K562 (cell line): ENCODE results near the gene TCF23. TPM values are rescaled to one million over a fixed set of nuclear protein-coding genes. Genes with fewer than 3 reads are reported as not detected.

Experiments
- ATAC-seq: fragments of 200-7000 bp; cut with Tn5 transposase; 3 replicates; pipeline ENCODE4 v1.9.1; 2020; ENCODE audit warnings: moderate library complexity
- BruUV-seq: library from RNA; stranded (reverse); fragments of 400-500 nt; replicated peaks from 2 replicates; lab custom pipeline; 2021; lab: Mats Ljungman, UMichigan
- CTCF ChIA-PET: fragments of 300-600 bp; formaldehyde crosslinking; extraction: SDS; loops from one replicate; lab custom pipeline; 2021; ENCODE audit warnings: low intra/inter-chr PET ratio; lab: Yijun Ruan, JAX
- POLR2A ChIA-PET: fragments of 300-600, 350-650 bp; sonication (Branson Sonifier 250); formaldehyde crosslinking; extraction: SDS; loops from one replicate; lab custom pipeline; 2021; ENCODE audit warnings: antibody characterized with exemption, inconsistent platforms; lab: Yijun Ruan, JAX
- DNase-seq, 4 experiments: peaks; one replicate each; pipeline versions ENCODE4 v3.0.0 to v3.0.0-alpha.2; 2011 to 2018; ENCODE audit warnings: low spot score in 3 of 4, mixed read lengths in 3 of 4; ENCODE audit errors: extremely low read depth in 1 of 4
- FAIRE-seq: peaks from 2 replicates; lab custom pipeline; 2011; peaks lifted over from hg19 to GRCh38; lab: Jason Lieb, UNC
- H2AFZ ChIP-seq: 2 replicates; pipeline ENCODE4 v1.6.0; 2011; ENCODE audit warnings: low read depth, low read length, control low read depth, inconsistent platforms
- H3K27ac ChIP-seq: fragments of 200-600 bp; 3 replicates; pipeline ENCODE4 v1.8.0; 2011; ENCODE audit warnings: low read depth, mild to moderate bottlenecking, control low read depth, inconsistent platforms, low read length, moderate library complexity, mixed read lengths; ENCODE audit errors: extremely low read depth
- H3K27me3 ChIP-seq, 2 experiments: fragments of 300-600 bp in 1 of 2; 2 replicates in 1 of 2; 3 replicates in 1 of 2; pipeline versions ENCODE4 v1.6.0 to v1.8.0; 2011; ENCODE audit warnings: inconsistent platforms in 2 of 2, low read length in 2 of 2, mild to moderate bottlenecking in 1 of 2, mixed read lengths in 1 of 2, moderate library complexity in 1 of 2; ENCODE audit not compliant: control insufficient read depth in 2 of 2, insufficient read depth in 2 of 2
- H3K36me3 ChIP-seq: fragments of 300-600 bp; 3 replicates; pipeline ENCODE4 v1.8.0; 2011; ENCODE audit warnings: mild to moderate bottlenecking, low read length, inconsistent platforms; ENCODE audit not compliant: control insufficient read depth, insufficient read depth
- H3K4me1 ChIP-seq, 2 experiments: fragments of 200-600 bp in 1 of 2; replicated peaks in 1 of 2; 2 replicates in 1 of 2; 3 replicates in 1 of 2; pipeline versions ENCODE4 v1.5.1 to v1.8.0; 2011; ENCODE audit warnings: inconsistent platforms in 2 of 2, low read length in 2 of 2, mild to moderate bottlenecking in 1 of 2, mixed read lengths in 1 of 2, moderate library complexity in 1 of 2; ENCODE audit not compliant: control insufficient read depth in 2 of 2, insufficient read depth in 2 of 2
- H3K4me2 ChIP-seq: 2 replicates; pipeline ENCODE4 v1.6.1; 2011; ENCODE audit warnings: low read length, control low read depth, inconsistent platforms, mixed read lengths; ENCODE audit not compliant: insufficient read depth
- H3K4me3 ChIP-seq: fragments of 200-600 bp; sonication (generic), shearing (Covaris generic); 2 replicates; pipeline ENCODE4 v1.5.1; 2016; ENCODE audit warnings: control low read depth, inconsistent platforms
- H3K79me2 ChIP-seq: fragments of 200-600 bp; 3 replicates; pipeline ENCODE4 v1.8.0; 2011; ENCODE audit warnings: low read length, inconsistent platforms; ENCODE audit not compliant: control insufficient read depth, insufficient read depth
- H3K9ac ChIP-seq, 2 experiments: 2 replicates each; pipeline versions ENCODE4 v1.6.0 to v1.6.1; 2011; ENCODE audit warnings: low read depth in 2 of 2, low read length in 2 of 2, control low read depth in 1 of 2, inconsistent platforms in 1 of 2, mild to moderate bottlenecking in 1 of 2, mixed read lengths in 1 of 2; ENCODE audit not compliant: insufficient read depth in 1 of 2
- H3K9me1 ChIP-seq: one replicate; pipeline ENCODE4 v1.6.0; 2011; ENCODE audit warnings: inconsistent platforms, mild to moderate bottlenecking, low read length, moderate library complexity; ENCODE audit not compliant: control insufficient read depth, insufficient read depth
- H3K9me3 ChIP-seq: replicated peaks from 2 replicates; pipeline ENCODE4 v1.5.1; 2011; ENCODE audit warnings: low read depth, low read length, inconsistent platforms; ENCODE audit not compliant: control insufficient read depth, insufficient read depth
- H4K20me1 ChIP-seq: replicated peaks from 2 replicates; pipeline ENCODE4 v1.6.1; 2011; ENCODE audit warnings: low read length, inconsistent platforms, mixed read lengths; ENCODE audit not compliant: control insufficient read depth, insufficient read depth
- ADNP ChIP-seq: fragments of 200-800 bp; sonication (Bioruptor generic); IDR thresholded peaks from 2 replicates; pipeline ENCODE4 v1.6.1; 2016; ENCODE audit warnings: missing genetic modification characterization, missing compliant biosample characterization
- BRD4 ChIP-seq: fragments of 200-600 bp; sonication (generic); IDR thresholded peaks from 2 replicates; pipeline ENCODE4 v1.6.1; 2017; ENCODE audit warnings: inconsistent platforms
- BRF1 ChIP-seq: IDR thresholded peaks from 3 replicates; pipeline ENCODE4 v1.6.1; 2011; ENCODE audit warnings: borderline replicate concordance, mild to moderate bottlenecking; ENCODE audit not compliant: insufficient read length; ENCODE audit errors: extremely low read depth
- FOXP1 ChIP-seq: sonication (generic); formaldehyde crosslinking; IDR thresholded peaks from 2 replicates; pipeline ENCODE4 v1.8.0; 2022; ENCODE audit warnings: mild to moderate bottlenecking, missing genetic modification reagents
- JUND ChIP-seq, 2 experiments: IDR thresholded peaks; 2 replicates in 1 of 2; 3 replicates in 1 of 2; pipeline ENCODE4 v1.6.1; 2011; ENCODE audit warnings: borderline replicate concordance in 2 of 2, low read depth in 2 of 2, low read length in 2 of 2, improper control_type of control experiment in 1 of 2, missing biosample characterization in 1 of 2, missing genetic modification characterization in 1 of 2, missing genetic modification reagents in 1 of 2
- RBM25 ChIP-seq: fragments of 200-400 bp; formaldehyde crosslinking; IDR thresholded peaks from 2 replicates; pipeline ENCODE4 v1.6.1; 2018; ENCODE audit warnings: low read length, low read depth, moderate library complexity; ENCODE audit not compliant: severe bottlenecking
- U2AF1 ChIP-seq: fragments of 200-400 bp; formaldehyde crosslinking; optimal IDR thresholded peaks from 2 replicates; pipeline ENCODE3; 2017; ENCODE audit warnings: mild to moderate bottlenecking, low read depth, low read length, moderate library complexity
- ZNF445 ChIP-seq: fragments of 250-450 bp; sonication (Bioruptor Pico); IDR thresholded peaks from 2 replicates; pipeline ENCODE4 v1.4.0; 2020; ENCODE audit warnings: low read depth, mild to moderate bottlenecking, moderate library complexity
- WGBS: fragments of 100-300 bp; shearing (Covaris generic); methylation state at CpG from one replicate; pipeline ENCODE4 v1.1.6; 2016; ENCODE audit warnings: low coverage, mixed read lengths; ENCODE audit not compliant: insufficient coverage; ENCODE audit errors: missing lambda C conversion rate; 5-methylcytosine and 5-hydroxymethylcytosine counted together
- in situ Hi-C: fragments of 300-500 bp; cut with MboI; formaldehyde crosslinking; loops from 4 replicates; pipeline ENCODE4 v1.15.0; 2018; ENCODE audit warnings: inconsistent platforms, mixed read lengths
- intact Hi-C: fragments of 100-400 bp; cut with micrococcal nuclease; formaldehyde crosslinking; loops from 2 replicates; pipeline ENCODE4 v1.14.2; 2022
- polyA plus RNA-seq, 8 experiments: library from polyadenylated mRNA; depleted of rRNA in 4 of 8; stranded (reverse) in 5 of 8; unstranded in 3 of 8; fragments of >200 nt; fragmentation: Nextera tagmentation in 2 of 8; fragmentation: Illumina TruSeq in 1 of 8; extraction: Ambion mirVana in 2 of 8; extraction: Trizol in 1 of 8; gene quantifications; 2 replicates each; pipeline versions ENCODE4 v1.2.1 to v1.2.3, GENCODE V29; 2011 to 2014; ENCODE audit warnings: inconsistent platforms in 1 of 8, missing spikeins in 1 of 8
- total RNA-seq, 7 experiments: library from RNA; depleted of rRNA in 6 of 7; stranded (reverse); fragments of >200 nt in 6 of 7; fragmentation: Illumina TruSeq in 2 of 7; extraction: Trizol in 2 of 7; gene quantifications; 2 replicates each; pipeline versions ENCODE4 v1.2.1 to v1.2.3, GENCODE V29; 2011 to 2021; ENCODE audit warnings: low replicate concordance in 1 of 7
- TF ChIP-seq, protein P1 (sequence below): fragments of 250-450 bp; sonication (Bioruptor Pico); IDR thresholded peaks from 2 replicates; pipeline ENCODE4 v1.4.0; 2020; ENCODE audit warnings: mild to moderate bottlenecking, moderate library complexity, borderline replicate concordance
- TF ChIP-seq, protein P2 (sequence below): fragments of 250-450 bp; sonication (Bioruptor Pico); IDR thresholded peaks from 2 replicates; pipeline ENCODE4 v1.4.0; 2020; ENCODE audit warnings: mild to moderate bottlenecking
- TF ChIP-seq, protein P3 (sequence below): sonication (generic); formaldehyde crosslinking; IDR thresholded peaks from 2 replicates; pipeline ENCODE4 v1.8.0; 2022; ENCODE audit warnings: mild to moderate bottlenecking, missing genetic modification reagents
- TF ChIP-seq, protein P4 (sequence below): fragments of 150-350 bp; IDR thresholded peaks from 2 replicates; pipeline ENCODE4 v1.6.1; 2014; ENCODE audit warnings: low read depth, mild to moderate bottlenecking, low read length, borderline replicate concordance

TCF23 gene
- total and polyA plus RNA-seq, 9 of the 15 experiments (the other 6 are each of a cell fraction or from before 2014, with no cell fraction given) = 0.07 TPM; not detected in 8

DNA sequence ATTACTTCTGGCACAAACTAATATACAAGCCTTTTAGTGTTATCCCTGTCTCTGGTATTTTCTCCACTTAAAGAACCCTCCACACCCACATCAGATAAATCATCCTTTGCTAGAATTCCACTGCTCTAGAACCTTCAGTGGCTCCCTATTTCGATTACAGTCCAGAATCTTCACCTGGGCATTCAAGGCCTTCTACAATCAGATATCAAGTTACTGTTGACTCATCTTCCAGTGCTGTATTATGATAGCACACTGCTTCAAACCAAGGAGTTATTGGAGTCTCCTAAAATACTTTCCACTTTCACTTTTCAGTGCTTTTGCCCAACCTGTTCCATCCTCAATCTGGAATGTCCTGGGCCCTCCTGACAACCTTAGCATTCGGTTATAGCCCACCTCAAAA, 33.3 kb upstream of the TCF23 start:
- Histone ChIP-seq H3K4me3 (no peak overlapping the region), H3K9ac (no peak overlapping the region), H2AFZ (no peak overlapping the region), H3K27ac (no peak overlapping the region), H3K36me3 (no peaks in the 10 kb centered on the region), H3K4me1 (peaks cover 0 to 10% of the 10 kb centered on the region in 2 experiments; a peak in 2 of 5 replicates), H3K4me2 (no peak overlapping the region), H3K9me3 (no peaks in the 10 kb centered on the region), H3K27me3 (peaks cover 2 to 4% of the 10 kb centered on the region in 2 experiments; a peak in 1 of 5 replicates), H4K20me1 (no peaks in the 10 kb centered on the region), H3K79me2 (no peaks in the 10 kb centered on the region), H3K9me1 (no peaks in the 10 kb centered on the region)
- intact Hi-C loops (no loop called here), in situ Hi-C loops (no loop called here)
- CTCF ChIA-PET = interaction anchor here (0.6 kb wide), 1 partner anchor 176 kb away, joined by 3 read pairs; no protein-coding TSS in a partner anchor
- POLR2A ChIA-PET = interaction anchor here (0.6 to 1.0 kb wide), 2 partner anchors 70 to 241 kb away, joined by 3 to 4 read pairs; partner anchors contain the start of gene GTF3C2
- WGBS = 8% methylated on average over 2 of the region's 2 CpGs
- no peak for DNase-seq
- no peak for ATAC-seq
- BruUV-seq = no TSS peak
- no peak for FAIRE-seq
- TF ChIP-seq U2AF1 (no peak), BRF1 (no peak), BRD4 (no peak), ZNF445 (CRISPR knock-in tag) (no peak), FOXP1 (CRISPR knock-in tag) (no peak), ADNP (tag) (peak; percentile 71; the same call in 1 of the 2 replicates), RBM25 (peak; percentile 81), JUND (IDR thresholded peaks at IDR 0.05; ENCODE audit: borderline replicate concordance, low read depth, low read length) (no peak; the same call in 1 of the 2 replicates), JUND (tag; IDR thresholded peaks at IDR 0.05; ENCODE audit: borderline replicate concordance, low read depth, low read length) (peak; percentile 37; the same call in 1 of the 3 replicates)
- TF ChIP-seq, protein P1, sequence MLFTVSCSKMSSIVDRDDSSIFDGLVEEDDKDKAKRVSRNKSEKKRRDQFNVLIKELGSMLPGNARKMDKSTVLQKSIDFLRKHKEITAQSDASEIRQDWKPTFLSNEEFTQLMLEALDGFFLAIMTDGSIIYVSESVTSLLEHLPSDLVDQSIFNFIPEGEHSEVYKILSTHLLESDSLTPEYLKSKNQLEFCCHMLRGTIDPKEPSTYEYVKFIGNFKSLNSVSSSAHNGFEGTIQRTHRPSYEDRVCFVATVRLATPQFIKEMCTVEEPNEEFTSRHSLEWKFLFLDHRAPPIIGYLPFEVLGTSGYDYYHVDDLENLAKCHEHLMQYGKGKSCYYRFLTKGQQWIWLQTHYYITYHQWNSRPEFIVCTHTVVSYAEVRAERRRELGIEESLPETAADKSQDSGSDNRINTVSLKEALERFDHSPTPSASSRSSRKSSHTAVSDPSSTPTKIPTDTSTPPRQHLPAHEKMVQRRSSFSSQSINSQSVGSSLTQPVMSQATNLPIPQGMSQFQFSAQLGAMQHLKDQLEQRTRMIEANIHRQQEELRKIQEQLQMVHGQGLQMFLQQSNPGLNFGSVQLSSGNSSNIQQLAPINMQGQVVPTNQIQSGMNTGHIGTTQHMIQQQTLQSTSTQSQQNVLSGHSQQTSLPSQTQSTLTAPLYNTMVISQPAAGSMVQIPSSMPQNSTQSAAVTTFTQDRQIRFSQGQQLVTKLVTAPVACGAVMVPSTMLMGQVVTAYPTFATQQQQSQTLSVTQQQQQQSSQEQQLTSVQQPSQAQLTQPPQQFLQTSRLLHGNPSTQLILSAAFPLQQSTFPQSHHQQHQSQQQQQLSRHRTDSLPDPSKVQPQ = no peak
- TF ChIP-seq, protein P2, sequence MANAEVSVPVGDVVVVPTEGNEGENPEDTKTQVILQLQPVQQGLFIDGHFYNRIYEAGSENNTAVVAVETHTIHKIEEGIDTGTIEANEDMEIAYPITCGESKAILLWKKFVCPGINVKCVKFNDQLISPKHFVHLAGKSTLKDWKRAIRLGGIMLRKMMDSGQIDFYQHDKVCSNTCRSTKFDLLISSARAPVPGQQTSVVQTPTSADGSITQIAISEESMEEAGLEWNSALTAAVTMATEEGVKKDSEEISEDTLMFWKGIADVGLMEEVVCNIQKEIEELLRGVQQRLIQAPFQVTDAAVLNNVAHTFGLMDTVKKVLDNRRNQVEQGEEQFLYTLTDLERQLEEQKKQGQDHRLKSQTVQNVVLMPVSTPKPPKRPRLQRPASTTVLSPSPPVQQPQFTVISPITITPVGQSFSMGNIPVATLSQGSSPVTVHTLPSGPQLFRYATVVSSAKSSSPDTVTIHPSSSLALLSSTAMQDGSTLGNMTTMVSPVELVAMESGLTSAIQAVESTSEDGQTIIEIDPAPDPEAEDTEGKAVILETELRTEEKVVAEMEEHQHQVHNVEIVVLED (CRISPR knock-in tag) = no peak
- TF ChIP-seq, protein P3, sequence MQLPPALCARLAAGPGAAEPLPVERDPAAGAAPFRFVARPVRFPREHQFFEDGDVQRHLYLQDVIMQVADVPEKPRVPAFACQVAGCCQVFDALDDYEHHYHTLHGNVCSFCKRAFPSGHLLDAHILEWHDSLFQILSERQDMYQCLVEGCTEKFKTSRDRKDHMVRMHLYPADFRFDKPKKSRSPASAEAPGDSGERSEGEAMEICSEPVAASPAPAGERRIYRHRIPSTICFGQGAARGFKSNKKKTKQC (CRISPR knock-in tag) = no peak
- TF ChIP-seq, protein P4, sequence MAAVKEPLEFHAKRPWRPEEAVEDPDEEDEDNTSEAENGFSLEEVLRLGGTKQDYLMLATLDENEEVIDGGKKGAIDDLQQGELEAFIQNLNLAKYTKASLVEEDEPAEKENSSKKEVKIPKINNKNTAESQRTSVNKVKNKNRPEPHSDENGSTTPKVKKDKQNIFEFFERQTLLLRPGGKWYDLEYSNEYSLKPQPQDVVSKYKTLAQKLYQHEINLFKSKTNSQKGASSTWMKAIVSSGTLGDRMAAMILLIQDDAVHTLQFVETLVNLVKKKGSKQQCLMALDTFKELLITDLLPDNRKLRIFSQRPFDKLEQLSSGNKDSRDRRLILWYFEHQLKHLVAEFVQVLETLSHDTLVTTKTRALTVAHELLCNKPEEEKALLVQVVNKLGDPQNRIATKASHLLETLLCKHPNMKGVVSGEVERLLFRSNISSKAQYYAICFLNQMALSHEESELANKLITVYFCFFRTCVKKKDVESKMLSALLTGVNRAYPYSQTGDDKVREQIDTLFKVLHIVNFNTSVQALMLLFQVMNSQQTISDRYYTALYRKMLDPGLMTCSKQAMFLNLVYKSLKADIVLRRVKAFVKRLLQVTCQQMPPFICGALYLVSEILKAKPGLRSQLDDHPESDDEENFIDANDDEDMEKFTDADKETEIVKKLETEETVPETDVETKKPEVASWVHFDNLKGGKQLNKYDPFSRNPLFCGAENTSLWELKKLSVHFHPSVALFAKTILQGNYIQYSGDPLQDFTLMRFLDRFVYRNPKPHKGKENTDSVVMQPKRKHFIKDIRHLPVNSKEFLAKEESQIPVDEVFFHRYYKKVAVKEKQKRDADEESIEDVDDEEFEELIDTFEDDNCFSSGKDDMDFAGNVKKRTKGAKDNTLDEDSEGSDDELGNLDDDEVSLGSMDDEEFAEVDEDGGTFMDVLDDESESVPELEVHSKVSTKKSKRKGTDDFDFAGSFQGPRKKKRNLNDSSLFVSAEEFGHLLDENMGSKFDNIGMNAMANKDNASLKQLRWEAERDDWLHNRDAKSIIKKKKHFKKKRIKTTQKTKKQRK = no peak
